ENCODE results near the gene STIM2. TPM values are rescaled to one million over a fixed set of nuclear protein-coding genes. Genes with fewer than 3 reads are reported as not detected.

The STIM2 gene
- polyA plus RNA-seq, 1 donor (not counting 4 experiments of a cell fraction or from before 2014, with no cell fraction given): 20.7 TPM

- no peaks in the 10 kb centered on the region for H4K20me1 ChIP-seq (ENCODE audit: control insufficient read depth, extremely low read depth, insufficient read depth, low read length)
- no peaks in the 10 kb centered on the region for H3K9me1 ChIP-seq (ENCODE audit: control insufficient read depth, extremely low read depth, insufficient read depth, low read length)
- dilution Hi-C loops (cut with MboI; ENCODE audit: extremely low pct_ligation_motif_present, low sequenced_read_pairs): no loop called here
- no peaks in the 10 kb centered on the region for H3K27me3 ChIP-seq (ENCODE audit: control insufficient read depth, extremely low read depth, insufficient read depth, low read length)
- no peak for DNase-seq (ENCODE audit: low read depth, low spot score)
- H3K4me3 ChIP-seq (ENCODE audit: control insufficient read depth in 2 of 3, extremely low read depth in 1 of 3, insufficient read depth in 2 of 3, low read depth in 1 of 3, low read length in 3 of 3): no peak overlapping the region
- H3K27ac ChIP-seq (ENCODE audit: control insufficient read depth, insufficient read depth, low read length): no peak overlapping the region
- no peaks in the 10 kb centered on the region for H3K4me1 ChIP-seq (ENCODE audit: control insufficient read depth, extremely low read depth, insufficient read depth, low read length)
- no peak for TF ChIP-seq EZH2 (IDR thresholded peaks at IDR 0.05; ENCODE audit: low read length)
- TF ChIP-seq CTCF (optimal IDR thresholded peaks at IDR 0.05 in 1 of 3, IDR thresholded peaks at IDR 0.05 in 1 of 3, conservative IDR thresholded peaks at IDR 0.05 in 1 of 3; ENCODE audit: extremely low read depth in 1 of 3, insufficient read depth in 2 of 3, low read length in 3 of 3): no peak
- FAIRE-seq: no peak
- H3K79me2 ChIP-seq (ENCODE audit: control insufficient read depth, insufficient read depth, low read length): peaks cover 2% of the 10 kb centered on the region
- H3K9me3 ChIP-seq (ENCODE audit: control insufficient read depth, low read depth, low read length): no peaks in the 10 kb centered on the region
- H3K9ac ChIP-seq (ENCODE audit: control insufficient read depth, extremely low read depth, insufficient read depth, low read length): no peak overlapping the region
- no peak overlapping the region for H3K4me2 ChIP-seq (ENCODE audit: control insufficient read depth, extremely low read depth, insufficient read depth, low read depth, low read length)
- no peaks in the 10 kb centered on the region for H3K36me3 ChIP-seq (ENCODE audit: control insufficient read depth in 2 of 2, extremely low read depth in 1 of 2, insufficient read depth in 2 of 2, low read length in 2 of 2)
- H2AFZ ChIP-seq (ENCODE audit: control insufficient read depth, low read length): no peak overlapping the region
Observed at GRCh38 chr4:26943391-26943790, 82.8 kb downstream of the STIM2 start.

GRCh38 chr4:26945794-26946193, 85.2 kb downstream of the STIM2 start:
- Histone ChIP-seq H3K4me2 (ENCODE audit: control insufficient read depth, extremely low read depth, insufficient read depth, low read depth, low read length) (no peak overlapping the region), H3K27me3 (ENCODE audit: control insufficient read depth, extremely low read depth, insufficient read depth, low read length) (no peaks in the 10 kb centered on the region), H3K9me3 (ENCODE audit: control insufficient read depth, low read depth, low read length) (no peaks in the 10 kb centered on the region), H3K79me2 (ENCODE audit: control insufficient read depth, insufficient read depth, low read length) (no peaks in the 10 kb centered on the region), H3K27ac (ENCODE audit: control insufficient read depth, insufficient read depth, low read length) (no peak overlapping the region), H3K4me3 (ENCODE audit: control insufficient read depth in 2 of 3, extremely low read depth in 1 of 3, insufficient read depth in 2 of 3, low read depth in 1 of 3, low read length in 3 of 3) (no peak overlapping the region), H4K20me1 (ENCODE audit: control insufficient read depth, extremely low read depth, insufficient read depth, low read length) (no peaks in the 10 kb centered on the region), H2AFZ (ENCODE audit: control insufficient read depth, low read length) (no peak overlapping the region), H3K9me1 (ENCODE audit: control insufficient read depth, extremely low read depth, insufficient read depth, low read length) (no peaks in the 10 kb centered on the region), H3K9ac (ENCODE audit: control insufficient read depth, extremely low read depth, insufficient read depth, low read length) (no peak overlapping the region), H3K36me3 (ENCODE audit: control insufficient read depth in 2 of 2, extremely low read depth in 1 of 2, insufficient read depth in 2 of 2, low read length in 2 of 2) (no peaks in the 10 kb centered on the region), H3K4me1 (ENCODE audit: control insufficient read depth, extremely low read depth, insufficient read depth, low read length) (no peaks in the 10 kb centered on the region)
- dilution Hi-C loops (cut with MboI; ENCODE audit: extremely low pct_ligation_motif_present, low sequenced_read_pairs): no loop called here
- TF ChIP-seq EZH2 (IDR thresholded peaks at IDR 0.05; ENCODE audit: low read length) (no peak), CTCF (optimal IDR thresholded peaks at IDR 0.05 in 1 of 3, IDR thresholded peaks at IDR 0.05 in 1 of 3, conservative IDR thresholded peaks at IDR 0.05 in 1 of 3; ENCODE audit: extremely low read depth in 1 of 3, insufficient read depth in 2 of 3, low read length in 3 of 3) (no peak)
- FAIRE-seq (no peak), DNase-seq (ENCODE audit: low read depth, low spot score) (no peak)

All from keratinocyte (primary cell).